RWPE2 (cell line): Measurements from ENCODE around the gene PDE9A.

Source experiments
- ATAC-seq: fragments of 200-7000 bp; cut with Tn5 transposase; 3 replicates; pipeline ENCODE4 v1.9.1; 2021; ENCODE audit warnings: low read depth
- DNase-seq: peaks from one replicate; pipeline ENCODE4 v3.0.0-alpha.2; 2020; ENCODE audit warnings: low spot score
- H3K27ac ChIP-seq: fragments of 450-650 bp; 2 replicates; pipeline ENCODE4 v1.5.1; 2017; ENCODE audit warnings: mild to moderate bottlenecking; ENCODE audit not compliant: poor library complexity, severe bottlenecking
- H3K27me3 ChIP-seq: fragments of 250-450 bp; sonication (Bioruptor Pico); 2 replicates; pipeline ENCODE4 v1.5.1; 2021; ENCODE audit warnings: mild to moderate bottlenecking, moderate library complexity; ENCODE audit not compliant: insufficient read depth, poor library complexity, severe bottlenecking
- H3K36me3 ChIP-seq: fragments of 250-450 bp; sonication (Bioruptor Pico); 2 replicates; pipeline ENCODE4 v1.5.1; 2020; ENCODE audit warnings: low read depth, mild to moderate bottlenecking, moderate library complexity
- H3K4me1 ChIP-seq: fragments of 250-450 bp; sonication (Bioruptor Pico); 2 replicates; pipeline ENCODE4 v1.5.1; 2021; ENCODE audit warnings: mild to moderate bottlenecking, moderate library complexity; ENCODE audit not compliant: insufficient read depth, poor library complexity, severe bottlenecking
- H3K4me3 ChIP-seq: fragments of 250-450 bp; sonication (Bioruptor Pico); 2 replicates; pipeline ENCODE4 v1.5.1; 2021; ENCODE audit warnings: mild to moderate bottlenecking, moderate library complexity; ENCODE audit not compliant: severe bottlenecking
- H3K9me3 ChIP-seq: fragments of 250-450 bp; sonication (Bioruptor Pico); 2 replicates; pipeline ENCODE4 v1.5.1; 2021; ENCODE audit warnings: mild to moderate bottlenecking, moderate library complexity; ENCODE audit not compliant: severe bottlenecking
- CTCF ChIP-seq: fragments of 450-650 bp; IDR thresholded peaks from one replicate; pipeline ENCODE4 v1.5.1; 2017; ENCODE audit warnings: mild to moderate bottlenecking, moderate library complexity; ENCODE audit not compliant: poor library complexity, severe bottlenecking

The PDE9A gene

GRCh38 chr21:42681296-42682206 is 28.1 kb downstream of the PDE9A start:
- Histone ChIP-seq H3K27ac (no peak overlapping the region), H3K27me3 (no peaks in the 10 kb centered on the region), H3K9me3 (no peaks in the 10 kb centered on the region), H3K4me3 (no peak overlapping the region), H3K4me1 (peaks cover 6% of the 10 kb centered on the region), H3K36me3 (no peaks in the 10 kb centered on the region)
- TF ChIP-seq CTCF, result no peak
- ATAC-seq (no peak), DNase-seq (peak; percentile 34)

- no peak overlapping the region for H3K27ac ChIP-seq
- H3K4me3 ChIP-seq, result no peak overlapping the region
- H3K9me3 ChIP-seq, result no peaks in the 10 kb centered on the region
- peaks cover 3% of the 10 kb centered on the region for H3K4me1 ChIP-seq
- no peaks in the 10 kb centered on the region for H3K27me3 ChIP-seq
- DNase-seq (peak; percentile 24), ATAC-seq (no peak)
- TF ChIP-seq CTCF, result no peak
- no peaks in the 10 kb centered on the region for H3K36me3 ChIP-seq
Measured at GRCh38 chr21:42682661-42683210, 29.3 kb downstream of the PDE9A start.

- H3K4me1 ChIP-seq, result no peaks in the 10 kb centered on the region
- no peak overlapping the region for H3K27ac ChIP-seq
- ATAC-seq, result no peak
- TF ChIP-seq CTCF, result no peak
- peak; percentile 35 for DNase-seq
- no peaks in the 10 kb centered on the region for H3K36me3 ChIP-seq
- no peak overlapping the region for H3K4me3 ChIP-seq
- no peaks in the 10 kb centered on the region for H3K27me3 ChIP-seq
- no peaks in the 10 kb centered on the region for H3K9me3 ChIP-seq
Measured at GRCh38 chr21:42683371-42684108, 30.1 kb downstream of the PDE9A start.

DNA sequence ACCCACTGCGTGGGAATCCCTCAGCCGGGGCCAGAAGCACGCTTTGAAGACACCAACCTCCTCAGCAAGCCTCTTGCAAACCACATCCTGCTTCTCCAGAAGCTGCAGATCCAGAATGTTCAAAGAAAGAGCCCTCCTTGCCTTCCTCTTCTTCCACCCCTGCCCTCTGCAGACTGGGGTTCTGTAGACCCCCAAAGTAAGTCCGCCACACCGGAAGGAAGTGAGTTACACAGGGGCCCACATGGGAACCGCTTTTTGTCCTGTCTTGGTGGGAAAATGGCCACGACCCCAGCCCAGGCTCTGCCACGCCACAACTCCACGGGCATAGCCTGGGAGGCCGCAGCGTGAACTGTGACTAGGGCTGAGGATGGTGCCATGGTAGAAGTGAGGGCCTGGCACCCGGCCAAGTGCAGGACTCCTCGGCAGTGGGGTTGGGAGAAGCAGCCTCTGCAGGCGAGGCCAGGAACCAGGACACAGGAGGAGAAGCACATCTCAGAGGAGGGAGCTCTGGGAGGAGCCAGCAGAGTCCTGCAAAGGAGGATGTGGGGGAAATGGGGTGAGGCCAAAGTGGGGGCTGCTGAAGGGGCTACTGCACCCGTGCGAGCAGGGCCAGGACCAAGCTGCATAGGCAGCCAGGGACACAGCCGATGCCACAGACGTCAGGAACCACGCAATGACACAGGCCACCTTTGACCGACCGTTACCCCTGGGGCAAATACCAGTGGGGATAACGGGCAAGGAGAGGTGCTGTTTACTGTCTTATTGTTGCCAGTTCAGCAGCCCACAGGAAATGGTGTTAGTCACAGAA is 30.9 kb downstream of the PDE9A start:
- H3K4me3 ChIP-seq, result no peak overlapping the region
- no peaks in the 10 kb centered on the region for H3K4me1 ChIP-seq
- DNase-seq, result peak; percentile 61
- no peak overlapping the region for H3K27ac ChIP-seq
- H3K27me3 ChIP-seq, result no peaks in the 10 kb centered on the region
- no peak for TF ChIP-seq CTCF
- H3K36me3 ChIP-seq, result no peaks in the 10 kb centered on the region
- no peaks in the 10 kb centered on the region for H3K9me3 ChIP-seq
- peak; percentile 73 for ATAC-seq
